AG04449 (cell line): ENCODE data around the gene IFI27.

Source experiments
- CTCF ChIA-PET: fragments of 350-600 bp; formaldehyde crosslinking; extraction: SDS; loops from one replicate; lab custom pipeline; 2021; ENCODE audit warnings: antibody characterized with exemption; lab: Yijun Ruan, JAX
- POLR2A ChIA-PET: fragments of 400-600, 350-600 bp; formaldehyde crosslinking; extraction: SDS; loops from one replicate; lab custom pipeline; 2020; ENCODE audit warnings: antibody characterized with exemption, inconsistent platforms; lab: Yijun Ruan, JAX
- DNase-seq: peaks from one replicate; pipeline ENCODE4 v3.0.0-alpha.2; 2010; ENCODE audit warnings: low read depth, low spot score
- H3K4me3 ChIP-seq: 2 replicates; pipeline ENCODE4 v1.5.1; 2011; ENCODE audit warnings: low read depth, mild to moderate bottlenecking, control low read depth, low read length
- CTCF ChIP-seq: IDR thresholded peaks from one replicate; pipeline ENCODE4 v1.5.1; 2011; ENCODE audit warnings: mild to moderate bottlenecking, moderate library complexity, low read length, control low read depth, inconsistent platforms; ENCODE audit not compliant: insufficient read depth; ENCODE audit errors: missing control alignments

IFI27 gene

DNA sequence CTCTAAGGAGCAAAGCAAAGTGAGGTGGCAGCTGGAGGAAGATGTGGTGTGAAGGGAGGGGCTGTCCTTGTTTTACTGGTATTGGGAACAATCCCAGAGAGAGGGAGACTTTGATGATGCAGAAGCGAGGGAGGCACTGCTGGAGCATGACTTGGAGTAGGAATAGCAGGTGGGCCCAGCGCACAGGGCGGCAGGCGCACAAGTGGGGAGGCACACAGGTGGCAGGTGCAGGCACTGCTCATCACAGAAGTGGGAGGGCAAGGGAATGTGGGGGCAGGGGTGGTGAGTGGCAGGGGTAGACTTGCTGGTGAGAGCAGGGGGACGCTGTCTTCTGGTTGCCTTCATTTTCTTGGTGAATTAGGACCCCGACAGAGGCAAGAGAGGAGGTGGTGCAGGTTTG is 11.5 kb upstream of the IFI27 start:
- TF ChIP-seq CTCF = no peak
- H3K4me3 ChIP-seq = no peak overlapping the region
- ChIA-PET POLR2A (no interaction called here), CTCF (interaction anchor here (1.0 to 3.6 kb wide), 4 partner anchors 9 to 37 kb away, joined by 4 to 15 read pairs (median 8); partner anchors contain the start of gene IFI27L2)
- DNase-seq = no peak

DNA sequence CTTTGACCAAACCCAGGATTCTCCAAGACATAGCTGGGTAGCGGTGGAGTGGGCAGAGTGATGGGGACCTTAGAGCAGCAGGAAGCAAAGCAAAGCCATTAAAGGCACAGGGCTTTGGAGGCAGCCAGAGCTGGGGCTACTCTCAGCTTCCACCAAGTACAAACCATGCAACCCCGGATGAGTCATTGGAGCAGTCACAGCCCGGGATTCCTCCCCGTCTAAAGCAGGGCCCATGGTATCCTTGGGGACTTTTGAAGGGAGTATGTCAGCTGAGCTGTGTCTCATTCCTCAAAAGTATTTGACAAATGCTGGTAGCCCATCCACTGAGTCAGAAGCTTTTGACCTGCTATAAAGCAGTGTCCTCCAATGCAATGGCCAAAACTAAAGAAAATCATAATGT is 9.7 kb upstream of the IFI27 start:
- no peak for TF ChIP-seq CTCF
- DNase-seq = peak; percentile 45
- ChIA-PET POLR2A (interaction anchor here (0.6 to 0.8 kb wide), 2 partner anchors 12 to 20 kb away, joined by 3 to 5 read pairs; partner anchors contain the start of genes DDX24 and IFI27L1), CTCF (interaction anchor here (0.7 to 3.6 kb wide), 3 partner anchors 12 to 161 kb away, joined by 3 to 15 read pairs (median 3); no protein-coding TSS in a partner anchor)
- no peak overlapping the region for H3K4me3 ChIP-seq

DNA sequence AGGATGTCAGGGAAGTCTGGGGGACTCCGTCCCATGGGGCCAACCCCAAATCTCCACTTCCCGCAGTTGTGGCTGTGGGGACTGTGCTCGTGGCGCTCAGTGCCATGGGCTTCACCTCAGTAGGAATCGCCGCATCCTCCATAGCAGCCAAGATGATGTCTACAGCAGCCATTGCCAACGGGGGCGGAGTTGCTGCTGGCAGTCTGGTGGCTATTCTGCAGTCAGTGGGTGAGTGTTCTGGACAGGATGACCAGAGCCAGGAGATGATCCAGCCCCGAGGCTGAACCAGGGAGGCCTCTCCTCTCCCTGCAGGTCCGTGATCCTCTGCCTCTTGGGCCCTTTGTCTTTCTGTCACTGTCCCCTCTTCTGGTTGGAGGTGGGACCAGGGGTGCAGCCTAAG is 8.8 kb upstream of the IFI27 start:
- no peak for DNase-seq
- H3K4me3 ChIP-seq = no peak overlapping the region
- POLR2A ChIA-PET = no interaction called here
- TF ChIP-seq CTCF = no peak
- CTCF ChIA-PET = no interaction called here

DNA sequence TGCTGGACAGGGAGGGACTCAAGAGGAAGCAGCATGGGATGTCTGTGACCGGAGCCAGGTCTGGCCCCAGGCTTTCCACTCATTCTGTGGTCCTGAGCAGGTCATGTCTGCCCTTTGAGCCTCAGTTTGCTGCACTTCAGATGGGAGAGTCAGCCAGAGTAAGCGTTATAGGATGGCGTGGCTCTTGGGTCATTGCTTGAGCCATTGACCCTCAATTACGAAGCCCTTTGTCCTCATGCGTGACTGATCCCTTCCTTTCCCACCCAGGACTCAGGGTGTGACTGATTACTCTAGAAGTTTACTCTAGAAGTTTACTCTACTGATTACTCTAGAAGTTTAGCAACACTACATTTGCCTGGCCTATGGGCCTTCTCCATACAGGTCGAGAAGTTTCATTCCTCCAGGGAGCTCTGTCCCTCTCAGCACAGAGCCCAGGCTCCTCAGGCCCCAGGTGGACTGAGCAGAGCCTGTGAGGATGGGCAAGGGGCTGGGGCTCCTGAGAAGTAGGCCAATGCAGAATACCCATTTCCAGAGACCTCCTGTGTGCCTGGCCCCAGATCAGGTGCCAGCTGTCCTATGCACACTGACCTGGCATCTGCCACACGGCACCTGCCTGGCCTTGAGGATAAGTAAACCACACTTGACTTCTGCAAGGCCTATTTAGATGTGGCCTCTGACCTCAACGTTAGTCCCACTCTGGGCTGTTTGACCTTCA is 7.6 kb upstream of the IFI27 start:
- ChIA-PET POLR2A (no interaction called here), CTCF (interaction anchor here (1.0 to 1.4 kb wide), 2 partner anchors 17 to 26 kb away, joined by 3 to 4 read pairs; no protein-coding TSS in a partner anchor)
- DNase-seq = no peak
- no peak overlapping the region for H3K4me3 ChIP-seq
- no peak for TF ChIP-seq CTCF

GRCh38 chr14:94103554-94104150 is 6.9 kb upstream of the IFI27 start:
- DNase-seq = no peak
- ChIA-PET CTCF (interaction anchor here (1.0 to 1.4 kb wide), 3 partner anchors 16 to 68 kb away, joined by 3 to 6 read pairs (median 4); no protein-coding TSS in a partner anchor), POLR2A (no interaction called here)
- TF ChIP-seq CTCF = no peak
- no peak overlapping the region for H3K4me3 ChIP-seq

DNA sequence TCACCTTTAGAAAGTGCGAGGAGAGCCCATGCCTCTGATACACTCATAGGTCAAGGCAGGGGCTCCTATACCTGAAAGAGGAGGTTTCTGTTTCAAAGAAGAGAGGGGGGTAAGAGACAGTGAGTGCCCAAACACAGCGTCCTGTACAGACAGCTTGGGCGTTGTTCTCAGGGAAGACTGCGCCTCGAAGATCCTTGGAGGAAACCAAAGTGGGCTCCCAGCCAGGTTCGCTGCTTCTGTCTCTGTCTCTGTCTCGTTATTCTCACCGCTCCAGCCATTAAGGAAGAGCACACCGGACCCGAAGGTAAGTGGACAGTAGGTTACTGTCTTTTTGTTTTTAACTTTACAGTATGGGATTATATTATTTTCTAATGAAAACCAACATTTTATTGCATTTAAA is 5.8 kb upstream of the IFI27 start:
- H3K4me3 ChIP-seq = no peak overlapping the region
- TF ChIP-seq CTCF = no peak
- POLR2A ChIA-PET = interaction anchor here (1.1 kb wide), 1 partner anchor 24 kb away, joined by 3 read pairs; no protein-coding TSS in a partner anchor
- CTCF ChIA-PET = interaction anchor here (1.3 kb wide), 1 partner anchor 69 kb away, joined by 6 read pairs; no protein-coding TSS in a partner anchor
- no peak for DNase-seq
